Measurements from ENCODE around the gene MFSD1. TPM values are rescaled to one million over a fixed set of nuclear protein-coding genes. Genes with fewer than 3 reads are reported as not detected.

MFSD1 gene
- total and polyA plus RNA-seq, 7 donors = 25.2 to 58.5 (median 54.1) TPM

DNA sequence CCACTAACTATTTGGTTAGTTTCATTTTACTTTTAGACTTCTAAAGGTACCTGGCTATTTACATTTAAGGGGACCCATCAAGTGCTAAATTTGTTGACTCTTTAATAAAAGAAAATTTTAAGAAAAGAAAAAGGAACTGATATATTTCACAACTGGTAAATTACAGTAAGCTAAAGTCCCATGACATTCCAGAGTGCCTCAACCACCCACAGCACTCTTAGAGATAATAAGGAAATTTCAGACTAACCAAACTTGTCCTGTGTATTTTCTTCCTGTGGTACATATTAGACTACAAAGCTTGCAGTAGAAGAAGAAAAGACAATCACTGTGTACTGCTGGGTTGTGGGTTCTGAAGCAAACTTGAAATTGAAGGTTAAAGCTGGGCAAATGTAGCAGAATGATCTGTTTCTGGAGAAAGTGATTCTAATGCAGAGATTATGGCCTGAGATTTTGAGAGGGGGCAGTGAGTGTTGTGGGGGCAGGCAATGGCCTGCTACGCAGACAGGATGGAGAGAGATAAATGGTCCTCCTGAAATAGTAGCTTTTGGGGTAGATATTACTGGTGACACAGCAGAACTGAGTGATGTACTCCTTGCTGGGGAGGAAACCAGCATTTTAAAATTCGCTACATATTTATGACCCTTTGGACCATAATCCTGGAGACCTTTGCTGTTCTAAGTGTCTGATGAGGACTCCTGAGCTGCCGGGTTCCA, 24.5 kb upstream of the MFSD1 start:
- no peak for DNase-seq
- H3K4me1 ChIP-seq = peaks cover 0 to 66% (median 54%) of the 10 kb centered on the region in 4 donors

DNA sequence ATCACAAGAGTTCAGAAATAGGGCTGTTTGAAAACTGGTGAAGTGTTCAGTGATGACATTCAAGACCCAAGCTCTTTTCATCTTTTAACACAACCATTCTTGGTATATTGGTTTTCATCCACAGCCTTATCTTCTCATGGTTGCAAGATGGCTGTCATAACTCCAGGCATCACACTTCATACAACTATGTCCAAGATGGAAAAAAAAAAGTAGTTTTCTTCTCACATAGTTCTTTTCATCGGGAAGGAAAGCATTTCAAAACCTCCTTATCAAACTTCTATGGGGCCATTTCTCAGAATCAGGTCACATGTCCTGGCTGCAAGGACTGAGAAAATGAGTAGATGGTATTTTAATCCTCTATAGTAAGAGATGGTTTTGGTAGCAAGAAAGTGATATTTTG, 21.1 kb upstream of the MFSD1 start:
- Histone ChIP-seq H3K4me3 (no peak overlapping the region), H3K9me3 (no peaks in the 10 kb centered on the region), H3K27me3 (no peaks in the 10 kb centered on the region), H3K36me3 (no peaks in the 10 kb centered on the region), H3K27ac (peak overlapping the region in 1 of 4 donors; percentile 30), H3K4me1 (peaks cover 0 to 48% (median 34%) of the 10 kb centered on the region in 4 donors)
- intact Hi-C loops (cut with DNase I) = no loop called here
- WGBS, 2 donors = 85 to 91% methylated on average over 1 of the region's 1 CpG
- TF ChIP-seq, protein P1, sequence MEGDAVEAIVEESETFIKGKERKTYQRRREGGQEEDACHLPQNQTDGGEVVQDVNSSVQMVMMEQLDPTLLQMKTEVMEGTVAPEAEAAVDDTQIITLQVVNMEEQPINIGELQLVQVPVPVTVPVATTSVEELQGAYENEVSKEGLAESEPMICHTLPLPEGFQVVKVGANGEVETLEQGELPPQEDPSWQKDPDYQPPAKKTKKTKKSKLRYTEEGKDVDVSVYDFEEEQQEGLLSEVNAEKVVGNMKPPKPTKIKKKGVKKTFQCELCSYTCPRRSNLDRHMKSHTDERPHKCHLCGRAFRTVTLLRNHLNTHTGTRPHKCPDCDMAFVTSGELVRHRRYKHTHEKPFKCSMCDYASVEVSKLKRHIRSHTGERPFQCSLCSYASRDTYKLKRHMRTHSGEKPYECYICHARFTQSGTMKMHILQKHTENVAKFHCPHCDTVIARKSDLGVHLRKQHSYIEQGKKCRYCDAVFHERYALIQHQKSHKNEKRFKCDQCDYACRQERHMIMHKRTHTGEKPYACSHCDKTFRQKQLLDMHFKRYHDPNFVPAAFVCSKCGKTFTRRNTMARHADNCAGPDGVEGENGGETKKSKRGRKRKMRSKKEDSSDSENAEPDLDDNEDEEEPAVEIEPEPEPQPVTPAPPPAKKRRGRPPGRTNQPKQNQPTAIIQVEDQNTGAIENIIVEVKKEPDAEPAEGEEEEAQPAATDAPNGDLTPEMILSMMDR (IDR thresholded peaks at IDR 0.05) = no peak
- no peak for DNase-seq

More for the DNA sequence above, 24.5 kb upstream of the MFSD1 start:
- peak overlapping the region in 3 of 4 donors; percentile 11 to 57 (median 26) for H3K27ac ChIP-seq
- H3K9me3 ChIP-seq = no peaks in the 10 kb centered on the region
- 64 to 78% methylated on average over 3 of the region's 3 CpGs for WGBS, 2 donors
- TF ChIP-seq POLR2AphosphoS5 (IDR thresholded peaks at IDR 0.05) = no peak
- H3K27me3 ChIP-seq = no peaks in the 10 kb centered on the region
- intact Hi-C loops (cut with DNase I) = no loop called here
- H3K36me3 ChIP-seq = no peaks in the 10 kb centered on the region
- no peak overlapping the region for H3K4me3 ChIP-seq

DNA sequence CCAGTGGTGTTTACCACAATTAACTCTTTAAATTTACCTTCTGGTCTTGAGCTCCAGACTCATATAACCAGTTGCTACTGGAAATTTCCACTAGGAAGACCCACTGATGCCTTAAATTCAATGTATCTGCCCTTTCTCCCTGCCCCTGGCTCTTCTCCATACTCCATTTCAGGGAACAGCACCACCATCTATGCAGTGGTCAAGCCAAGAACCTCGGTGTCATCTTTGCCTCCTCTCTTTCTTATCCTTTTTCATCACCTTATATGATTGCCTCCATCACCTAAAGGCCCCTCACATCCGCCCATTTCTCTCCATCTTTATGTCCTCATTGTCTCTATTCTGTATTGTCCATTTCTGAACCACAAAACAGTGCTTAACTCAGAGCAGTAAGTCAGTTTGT, 20.7 kb upstream of the MFSD1 start:
- Histone ChIP-seq H3K4me3 (no peak overlapping the region), H3K27ac (peak overlapping the region in 2 of 4 donors; percentile 8 to 30), H3K27me3 (no peaks in the 10 kb centered on the region), H3K4me1 (peaks cover 0 to 44% (median 30%) of the 10 kb centered on the region in 4 donors), H3K9me3 (no peaks in the 10 kb centered on the region), H3K36me3 (no peaks in the 10 kb centered on the region)
- no peak for TF ChIP-seq EP300 (IDR thresholded peaks at IDR 0.05)
- TF ChIP-seq, protein P1 (IDR thresholded peaks at IDR 0.05) = no peak
- no peak for TF ChIP-seq POLR2AphosphoS5 (IDR thresholded peaks at IDR 0.05)
- TF ChIP-seq POLR2A (IDR thresholded peaks at IDR 0.05) = no peak
- no peak for DNase-seq
- WGBS, 2 donors = 83 to 95% methylated on average over 2 of the region's 2 CpGs
- intact Hi-C loops (cut with DNase I) = no loop called here

DNA sequence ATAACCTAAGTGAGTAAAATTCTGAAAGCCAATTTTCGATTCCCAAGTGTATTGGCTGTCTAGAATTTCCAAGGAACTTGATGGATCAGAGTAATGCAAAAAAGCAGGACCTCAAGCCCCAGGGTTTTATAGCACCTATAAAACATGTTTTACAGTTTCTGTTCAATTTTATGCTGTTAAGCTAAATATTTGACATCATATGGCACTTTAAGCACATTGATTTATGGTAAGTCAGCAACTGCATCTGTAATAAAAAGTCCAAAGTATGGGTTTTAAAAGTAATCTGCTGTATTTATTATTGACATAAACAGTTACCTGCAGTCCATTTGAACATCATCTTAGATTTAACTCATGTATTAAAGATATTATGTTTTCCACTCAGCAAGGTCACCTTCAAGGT, 20.0 kb upstream of the MFSD1 start:
- 8 to 55% methylated on average over 1 of the region's 1 CpG for WGBS, 2 donors

DNA sequence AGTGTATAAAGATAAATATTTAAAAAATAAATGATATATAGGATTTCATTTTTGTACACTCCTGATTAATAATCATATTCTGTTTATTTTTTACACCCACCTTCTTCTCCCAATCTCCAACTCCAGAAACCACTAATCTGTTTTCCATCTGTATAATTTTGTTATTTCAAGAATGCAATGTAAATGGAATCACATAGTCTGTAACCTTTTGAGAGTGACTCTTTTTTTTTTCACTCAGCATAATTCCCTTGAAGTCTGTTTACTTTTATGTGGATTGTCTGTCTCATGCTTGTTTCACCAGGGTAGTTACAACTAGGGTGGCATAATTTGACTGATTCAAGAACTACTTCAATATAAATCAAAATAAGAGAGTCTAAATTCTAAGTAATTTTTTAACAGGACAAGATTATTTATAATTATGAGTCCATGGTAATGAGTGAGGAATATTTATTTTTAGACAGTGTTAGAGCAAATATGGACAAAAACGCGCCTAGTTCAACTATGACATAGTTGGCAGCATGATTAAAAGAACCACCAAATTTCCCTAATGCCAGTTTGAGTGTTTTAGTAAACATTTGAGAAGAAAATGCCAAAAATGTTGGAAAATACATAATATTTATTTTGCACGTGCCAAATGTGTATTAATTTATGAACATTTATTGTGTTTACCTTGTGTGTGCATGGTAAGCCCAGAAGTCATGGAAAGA, 19.4 kb upstream of the MFSD1 start:
- DNase-seq = no peak
- Histone ChIP-seq H3K4me1 (peaks cover 0 to 32% (median 27%) of the 10 kb centered on the region in 4 donors), H3K27ac (peak overlapping the region in 2 of 4 donors; percentile 9 to 24), H3K27me3 (no peaks in the 10 kb centered on the region), H3K36me3 (no peaks in the 10 kb centered on the region), H3K4me3 (no peak overlapping the region), H3K9me3 (no peaks in the 10 kb centered on the region)
- TF ChIP-seq, protein P1 (IDR thresholded peaks at IDR 0.05) = no peak
- TF ChIP-seq EP300 (IDR thresholded peaks at IDR 0.05) (no peak), POLR2A (IDR thresholded peaks at IDR 0.05) (no peak), POLR2AphosphoS5 (IDR thresholded peaks at IDR 0.05) (no peak)
- WGBS, 2 donors = 19 to 54% methylated on average over 3 of the region's 3 CpGs
- intact Hi-C loops (cut with DNase I) = no loop called here

More for the DNA sequence above, 20.0 kb upstream of the MFSD1 start:
- intact Hi-C loops (cut with DNase I) = no loop called here
- Histone ChIP-seq H3K9me3 (no peaks in the 10 kb centered on the region), H3K27ac (peak overlapping the region in 3 of 4 donors; percentile 8 to 24 (median 9)), H3K27me3 (no peaks in the 10 kb centered on the region), H3K4me3 (no peak overlapping the region), H3K36me3 (no peaks in the 10 kb centered on the region), H3K4me1 (peaks cover 0 to 37% (median 30%) of the 10 kb centered on the region in 4 donors)
- no peak for DNase-seq
- TF ChIP-seq POLR2A (IDR thresholded peaks at IDR 0.05) = no peak
- TF ChIP-seq EP300 (IDR thresholded peaks at IDR 0.05) = no peak
- TF ChIP-seq, protein P1 (IDR thresholded peaks at IDR 0.05) = no peak
- peak in 2 of 4 donors; percentile 28 to 29 for TF ChIP-seq POLR2AphosphoS5 (IDR thresholded peaks at IDR 0.05)
